ENCODE data around the gene SYTL2.
A peak's percentile ranks its signal among the peaks of the same experiment; 100 is the strongest.

Gene SYTL2

DNA sequence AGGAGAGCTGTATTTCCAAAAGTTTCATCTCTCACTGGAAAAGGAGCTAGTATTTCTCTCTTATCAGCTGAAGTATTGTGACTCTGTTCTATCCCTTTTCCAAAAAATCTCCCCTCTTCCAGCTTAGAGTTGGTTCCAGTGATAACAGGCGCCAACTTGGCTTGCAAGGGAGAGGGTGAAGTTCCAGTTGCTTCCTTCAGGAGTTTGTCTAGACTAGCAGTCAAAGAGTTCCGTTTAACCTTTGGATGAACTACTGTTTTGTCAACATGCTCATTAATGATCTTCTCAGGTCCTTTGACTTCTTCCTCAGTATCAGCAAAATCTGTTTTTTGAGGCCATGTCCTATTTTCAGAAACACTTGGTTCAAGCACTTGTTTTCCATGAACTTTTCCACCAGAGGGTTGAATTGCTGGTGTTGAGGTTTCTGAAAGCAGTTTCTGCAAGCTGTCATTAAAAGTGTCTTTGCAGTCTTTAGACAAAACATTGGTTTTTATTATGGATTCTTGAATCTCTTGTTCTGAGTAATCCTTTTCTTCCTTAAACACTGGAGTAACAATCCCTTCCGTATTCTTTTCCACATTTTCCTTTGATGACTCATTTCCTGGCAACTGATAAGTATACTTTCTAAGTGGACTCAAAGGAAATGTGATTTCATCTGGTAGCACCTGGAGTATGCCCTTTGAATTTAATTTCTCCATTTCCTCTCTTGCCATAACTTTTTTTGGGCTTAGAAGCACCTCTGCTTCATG lies 85.3 kb downstream of the SYTL2 start:
- DNase-seq (ENCODE audit: low read depth) = peak; percentile 71

GRCh38 chr11:85724748-85725465 lies 86.0 kb downstream of the SYTL2 start:
- TF ChIP-seq, protein P1, sequence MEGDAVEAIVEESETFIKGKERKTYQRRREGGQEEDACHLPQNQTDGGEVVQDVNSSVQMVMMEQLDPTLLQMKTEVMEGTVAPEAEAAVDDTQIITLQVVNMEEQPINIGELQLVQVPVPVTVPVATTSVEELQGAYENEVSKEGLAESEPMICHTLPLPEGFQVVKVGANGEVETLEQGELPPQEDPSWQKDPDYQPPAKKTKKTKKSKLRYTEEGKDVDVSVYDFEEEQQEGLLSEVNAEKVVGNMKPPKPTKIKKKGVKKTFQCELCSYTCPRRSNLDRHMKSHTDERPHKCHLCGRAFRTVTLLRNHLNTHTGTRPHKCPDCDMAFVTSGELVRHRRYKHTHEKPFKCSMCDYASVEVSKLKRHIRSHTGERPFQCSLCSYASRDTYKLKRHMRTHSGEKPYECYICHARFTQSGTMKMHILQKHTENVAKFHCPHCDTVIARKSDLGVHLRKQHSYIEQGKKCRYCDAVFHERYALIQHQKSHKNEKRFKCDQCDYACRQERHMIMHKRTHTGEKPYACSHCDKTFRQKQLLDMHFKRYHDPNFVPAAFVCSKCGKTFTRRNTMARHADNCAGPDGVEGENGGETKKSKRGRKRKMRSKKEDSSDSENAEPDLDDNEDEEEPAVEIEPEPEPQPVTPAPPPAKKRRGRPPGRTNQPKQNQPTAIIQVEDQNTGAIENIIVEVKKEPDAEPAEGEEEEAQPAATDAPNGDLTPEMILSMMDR (IDR thresholded peaks at IDR 0.05; ENCODE audit: control insufficient read depth, insufficient read depth, low read depth, low read length, missing control alignments) = no peak
- no peak overlapping the region for H3K4me3 ChIP-seq (ENCODE audit: control insufficient read depth, low read depth, low read length)
- no peak for DNase-seq (ENCODE audit: low read depth)

More for the DNA sequence above, 85.3 kb downstream of the SYTL2 start:
- TF ChIP-seq, protein P1 (IDR thresholded peaks at IDR 0.05; ENCODE audit: control insufficient read depth, insufficient read depth, low read depth, low read length, missing control alignments) = no peak
- H3K4me3 ChIP-seq (ENCODE audit: control insufficient read depth, low read depth, low read length) = no peak overlapping the region

GRCh38 chr11:85723088-85723487 lies 87.9 kb downstream of the SYTL2 start:
- TF ChIP-seq, protein P1 (IDR thresholded peaks at IDR 0.05; ENCODE audit: control insufficient read depth, insufficient read depth, low read depth, low read length, missing control alignments) = no peak
- no peak overlapping the region for H3K4me3 ChIP-seq (ENCODE audit: control insufficient read depth, low read depth, low read length)
- no peak for DNase-seq (ENCODE audit: low read depth)

DNA sequence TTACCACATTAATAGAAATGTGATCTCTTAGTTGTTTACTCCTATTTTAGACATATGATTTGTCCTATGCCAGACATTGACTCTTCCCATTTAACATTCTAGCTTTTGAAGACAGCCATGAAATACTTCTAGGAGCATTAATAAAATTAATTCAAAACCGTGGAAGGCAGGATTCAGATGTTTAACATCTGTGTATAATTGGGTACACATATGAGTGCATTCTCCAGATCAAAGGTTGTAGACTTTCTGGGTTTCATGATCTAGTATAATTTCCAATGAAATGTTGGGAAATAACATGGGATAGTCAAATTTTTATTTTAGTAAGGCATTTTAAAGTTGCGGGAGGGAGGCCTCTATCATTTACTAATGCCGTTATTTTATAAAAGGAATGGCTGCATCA lies 89.8 kb downstream of the SYTL2 start:
- TF ChIP-seq, protein P1 (IDR thresholded peaks at IDR 0.05; ENCODE audit: control insufficient read depth, insufficient read depth, low read depth, low read length, missing control alignments) = no peak
- DNase-seq (ENCODE audit: low read depth) = no peak
- H3K4me3 ChIP-seq (ENCODE audit: control insufficient read depth, low read depth, low read length) = no peak overlapping the region

DNA sequence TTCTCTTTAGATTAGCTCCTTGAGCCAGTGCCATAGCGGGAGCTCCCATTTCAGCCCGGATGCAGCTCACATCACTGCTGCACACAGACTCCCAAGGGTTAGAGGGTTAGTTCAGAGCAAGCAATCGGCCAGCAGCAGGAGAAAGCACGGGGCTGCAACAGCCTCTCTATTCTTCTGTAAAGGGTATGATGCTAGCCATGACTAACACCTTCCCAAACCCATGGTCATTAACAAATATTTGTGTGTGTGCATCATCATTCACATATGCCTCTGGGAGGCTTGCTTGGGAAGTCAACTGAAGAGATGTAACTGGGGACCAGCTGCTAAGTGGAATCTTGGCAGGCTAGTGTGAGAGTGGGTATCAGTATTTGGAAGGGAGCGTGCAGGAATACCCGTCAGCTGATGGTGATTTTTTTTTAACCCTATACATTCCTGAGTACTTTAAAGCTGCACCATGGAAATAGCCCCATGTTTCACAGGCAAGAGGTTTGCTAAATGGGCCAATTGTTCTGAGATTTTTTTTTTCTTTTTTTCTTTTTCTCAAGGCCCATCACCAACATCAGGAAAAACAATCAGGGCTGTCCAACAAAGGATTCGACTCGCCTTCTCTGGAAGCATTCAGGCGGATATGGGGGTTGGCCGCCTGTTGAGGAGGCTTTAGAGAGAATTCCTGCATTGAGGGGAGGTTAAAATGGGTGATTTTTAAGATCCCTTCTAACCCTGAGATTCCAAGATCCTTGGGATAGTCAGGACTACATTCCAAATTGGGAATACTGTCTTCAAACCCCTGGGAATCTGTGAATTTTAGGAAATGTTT lies 91.7 kb downstream of the SYTL2 start:
- H3K4me3 ChIP-seq (ENCODE audit: control insufficient read depth, low read depth, low read length) = peak overlapping the region; percentile 34
- TF ChIP-seq, protein P1 (IDR thresholded peaks at IDR 0.05; ENCODE audit: control insufficient read depth, insufficient read depth, low read depth, low read length, missing control alignments) = no peak
- DNase-seq (ENCODE audit: low read depth) = peak; percentile 96

DNA sequence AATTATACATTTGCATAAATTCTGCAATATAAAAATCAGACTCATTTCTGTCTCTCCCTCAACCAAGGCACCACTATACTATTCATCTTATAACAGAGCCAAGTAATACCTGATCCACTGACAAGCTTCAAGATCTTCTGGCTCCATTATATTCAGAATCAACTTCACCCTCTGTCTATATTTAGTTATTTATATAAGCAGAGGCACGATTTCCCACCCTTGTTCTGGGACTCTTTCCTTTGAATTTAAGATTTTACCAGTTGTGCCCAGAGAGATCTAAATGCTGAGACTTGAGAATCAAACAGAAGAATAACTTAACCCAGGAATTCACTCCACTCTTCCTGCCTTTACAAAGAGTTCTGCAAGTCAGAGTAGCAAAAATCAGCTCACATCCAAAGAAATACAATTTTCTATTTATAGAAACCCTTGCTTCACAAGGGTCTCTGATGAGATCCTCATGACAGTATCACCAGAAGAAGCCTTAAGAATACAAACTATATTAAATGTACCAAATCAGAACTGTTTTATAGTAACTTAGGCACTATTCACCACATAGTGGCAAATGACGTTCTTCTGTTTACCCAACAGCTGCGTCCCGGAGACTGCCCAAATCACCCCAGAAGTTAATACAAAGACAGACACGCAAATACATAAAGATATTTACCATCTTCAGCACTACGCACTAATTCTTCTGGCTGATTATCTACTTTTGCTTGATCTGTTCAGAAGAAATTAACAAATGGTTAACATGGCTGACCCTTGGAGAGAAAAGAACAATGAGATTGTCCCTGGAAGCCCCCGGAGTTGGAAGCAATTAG lies 92.6 kb downstream of the SYTL2 start:
- peak overlapping the region; percentile 34 for H3K4me3 ChIP-seq (ENCODE audit: control insufficient read depth, low read depth, low read length)
- no peak for DNase-seq (ENCODE audit: low read depth)
- TF ChIP-seq, protein P1 (IDR thresholded peaks at IDR 0.05; ENCODE audit: control insufficient read depth, insufficient read depth, low read depth, low read length, missing control alignments) = no peak
